ENCODE results near the gene SNX25. TPM values are rescaled to one million over a fixed set of nuclear protein-coding genes. Genes with fewer than 3 reads are reported as not detected.

The SNX25 gene
- total and polyA plus RNA-seq, 7 donors: 2.5 to 40.5 (median 22.7) TPM

GRCh38 chr4:185248393-185249039 lies 39.1 kb downstream of the SNX25 start:
- H3K9me3 ChIP-seq: no peaks in the 10 kb centered on the region
- H3K4me1 ChIP-seq: peaks cover 0 to 33% (median 16%) of the 10 kb centered on the region in 4 donors
- no peak for TF ChIP-seq POLR2A (IDR thresholded peaks at IDR 0.05)
- DNase-seq: no peak
- no peak overlapping the region for H3K4me3 ChIP-seq
- H3K27me3 ChIP-seq: no peaks in the 10 kb centered on the region
- no peak overlapping the region for H3K27ac ChIP-seq
- H3K36me3 ChIP-seq: no peaks in the 10 kb centered on the region
- intact Hi-C loops (cut with DNase I): no loop called here
- 97 to 98% methylated on average over 3 of the region's 3 CpGs for WGBS, 2 donors

- Histone ChIP-seq H3K36me3 (no peaks in the 10 kb centered on the region), H3K9me3 (no peaks in the 10 kb centered on the region), H3K27me3 (no peaks in the 10 kb centered on the region), H3K4me1 (peaks cover 0 to 33% (median 16%) of the 10 kb centered on the region in 4 donors), H3K4me3 (no peak overlapping the region), H3K27ac (no peak overlapping the region)
- WGBS, 2 donors: 72 to 91% methylated on average over 2 of the region's 2 CpGs
- no peak for DNase-seq
- TF ChIP-seq EP300 (IDR thresholded peaks at IDR 0.05) (no peak), POLR2AphosphoS5 (IDR thresholded peaks at IDR 0.05) (no peak), POLR2A (IDR thresholded peaks at IDR 0.05) (no peak), CTCF (IDR thresholded peaks at IDR 0.05) (no peak)
- intact Hi-C loops (cut with DNase I): no loop called here
These were observed 39.7 kb downstream of the SNX25 start for GRCh38 chr4:185249105-185249504.

GRCh38 chr4:185254434-185254833 lies 45.0 kb downstream of the SNX25 start:
- no peaks in the 10 kb centered on the region for H3K27me3 ChIP-seq
- intact Hi-C loops (cut with DNase I): no loop called here
- no peak overlapping the region for H3K4me3 ChIP-seq
- 84 to 90% methylated on average over 5 of the region's 5 CpGs for WGBS, 2 donors
- H3K27ac ChIP-seq: no peak overlapping the region
- no peak for DNase-seq
- H3K4me1 ChIP-seq: peaks cover 0 to 25% (median 16%) of the 10 kb centered on the region in 4 donors
- no peaks in the 10 kb centered on the region for H3K9me3 ChIP-seq
- no peaks in the 10 kb centered on the region for H3K36me3 ChIP-seq
- TF ChIP-seq EP300 (IDR thresholded peaks at IDR 0.05): no peak
- no peak for TF ChIP-seq POLR2AphosphoS5 (IDR thresholded peaks at IDR 0.05)
- no peak for TF ChIP-seq POLR2A (IDR thresholded peaks at IDR 0.05)

GRCh38 chr4:185255868-185256267 lies 46.5 kb downstream of the SNX25 start:
- TF ChIP-seq POLR2AphosphoS5 (IDR thresholded peaks at IDR 0.05) (no peak), CTCF (IDR thresholded peaks at IDR 0.05) (no peak), POLR2A (IDR thresholded peaks at IDR 0.05) (no peak), EP300 (IDR thresholded peaks at IDR 0.05) (no peak)
- Histone ChIP-seq H3K27ac (no peak overlapping the region), H3K4me1 (peaks cover 0 to 25% (median 16%) of the 10 kb centered on the region in 4 donors), H3K4me3 (no peak overlapping the region), H3K36me3 (no peaks in the 10 kb centered on the region), H3K27me3 (no peaks in the 10 kb centered on the region), H3K9me3 (no peaks in the 10 kb centered on the region)
- 24 to 91% methylated on average over 3 of the region's 3 CpGs for WGBS, 2 donors
- DNase-seq: no peak
- intact Hi-C loops (cut with DNase I): no loop called here

- no peak for DNase-seq
- TF ChIP-seq POLR2AphosphoS5 (IDR thresholded peaks at IDR 0.05) (no peak), POLR2A (IDR thresholded peaks at IDR 0.05) (no peak), CTCF (IDR thresholded peaks at IDR 0.05) (no peak), EP300 (IDR thresholded peaks at IDR 0.05) (no peak)
These were observed 47.0 kb downstream of the SNX25 start for GRCh38 chr4:185256446-185256845.

GRCh38 chr4:185257086-185257485 lies 47.7 kb downstream of the SNX25 start:
- H3K36me3 ChIP-seq: no peaks in the 10 kb centered on the region
- 70 to 76% methylated on average over 3 of the region's 3 CpGs for WGBS, 2 donors
- DNase-seq: no peak
- intact Hi-C loops (cut with DNase I): no loop called here
- no peak overlapping the region for H3K4me3 ChIP-seq
- no peaks in the 10 kb centered on the region for H3K9me3 ChIP-seq
- no peaks in the 10 kb centered on the region for H3K27me3 ChIP-seq
- TF ChIP-seq POLR2AphosphoS5 (IDR thresholded peaks at IDR 0.05) (no peak), EP300 (IDR thresholded peaks at IDR 0.05) (no peak), CTCF (IDR thresholded peaks at IDR 0.05) (no peak), POLR2A (IDR thresholded peaks at IDR 0.05) (no peak)
- no peak overlapping the region for H3K27ac ChIP-seq
- H3K4me1 ChIP-seq: peaks cover 0 to 24% (median 14%) of the 10 kb centered on the region in 4 donors

More at GRCh38 chr4:185256446-185256845, 47.0 kb downstream of the SNX25 start:
- no peaks in the 10 kb centered on the region for H3K36me3 ChIP-seq
- peaks cover 0 to 25% (median 14%) of the 10 kb centered on the region in 4 donors for H3K4me1 ChIP-seq
- no peak overlapping the region for H3K4me3 ChIP-seq
- H3K27me3 ChIP-seq: no peaks in the 10 kb centered on the region
- intact Hi-C loops (cut with DNase I): no loop called here
- no peak overlapping the region for H3K27ac ChIP-seq
- 94 to 96% methylated on average over 3 of the region's 3 CpGs for WGBS, 2 donors
- H3K9me3 ChIP-seq: no peaks in the 10 kb centered on the region
